GM23338 (cell line): Measurements from ENCODE around the gene FCN2. TPM values are rescaled to one million over a fixed set of nuclear protein-coding genes. Genes with fewer than 3 reads are reported as not detected.

ENCODE experiments used
- ATAC-seq: fragments of 200-7000 bp; cut with Tn5 transposase; 3 replicates; pipeline ENCODE4 v1.9.1; 2020
- DNase-seq: peaks from one replicate; pipeline ENCODE4 v3.0.0-alpha.2; 2015; ENCODE audit warnings: low spot score
- H2AFZ ChIP-seq: fragments of 200-600 bp; sonication (generic); 2 replicates; pipeline ENCODE4 v1.8.0; 2016; ENCODE audit warnings: antibody characterized with exemption, mild to moderate bottlenecking, moderate library complexity
- H3F3A ChIP-seq: fragments of 200-600 bp; sonication (generic); replicated peaks from 2 replicates; pipeline ENCODE4 v1.8.0; 2017; ENCODE audit warnings: antibody characterized with exemption, mixed run types, low read depth
- H3K27ac ChIP-seq: fragments of 200-600 bp; sonication (generic); 2 replicates; pipeline ENCODE4 v1.6.1; 2016; ENCODE audit warnings: low read depth
- H3K27me3 ChIP-seq: fragments of 200-600 bp; sonication (generic); 2 replicates; pipeline ENCODE4 v1.8.0; 2016; ENCODE audit warnings: mild to moderate bottlenecking, mixed run types, moderate library complexity; ENCODE audit not compliant: insufficient read depth
- H3K36me3 ChIP-seq: fragments of 200-600 bp; sonication (generic); 2 replicates; pipeline ENCODE4 v1.8.0; 2016; ENCODE audit warnings: mild to moderate bottlenecking; ENCODE audit not compliant: insufficient read depth
- H3K4me1 ChIP-seq: fragments of 200-600 bp; sonication (generic); 2 replicates; pipeline ENCODE4 v1.8.0; 2016; ENCODE audit warnings: mild to moderate bottlenecking, moderate library complexity; ENCODE audit not compliant: insufficient read depth
- H3K4me2 ChIP-seq: fragments of 200-600 bp; sonication (generic); 2 replicates; pipeline ENCODE4 v1.7.1; 2017; ENCODE audit warnings: mixed run types
- H3K4me3 ChIP-seq: fragments of 200-600 bp; sonication (generic); 2 replicates; pipeline ENCODE4 v1.6.1; 2016; ENCODE audit warnings: mixed run types
- H3K79me2 ChIP-seq: fragments of 200-600 bp; sonication (generic); replicated peaks from 2 replicates; pipeline ENCODE4 v1.8.0; 2017; ENCODE audit warnings: mild to moderate bottlenecking; ENCODE audit not compliant: insufficient read depth
- H3K9me2 ChIP-seq: fragments of 200-600 bp; sonication (generic); 2 replicates; pipeline ENCODE4 v1.8.0; 2017; ENCODE audit not compliant: insufficient read depth
- H4K20me1 ChIP-seq: fragments of 200-600 bp; sonication (generic); replicated peaks from 2 replicates; pipeline ENCODE4 v1.8.0; 2017; ENCODE audit warnings: mild to moderate bottlenecking; ENCODE audit not compliant: insufficient read depth
- H3K27ac Mint-ChIP-seq: 2 replicates; pipeline ENCODE4 v1.8.0; 2020; ENCODE audit warnings: inconsistent platforms, mild to moderate bottlenecking, moderate library complexity, mixed read lengths
- H3K27me3 Mint-ChIP-seq: 3 replicates; pipeline ENCODE4 v1.8.0; 2022; ENCODE audit warnings: low read depth, mild to moderate bottlenecking, moderate library complexity, mixed read lengths, inconsistent platforms; ENCODE audit not compliant: insufficient read depth, poor library complexity
- H3K36me3 Mint-ChIP-seq: 3 replicates; pipeline ENCODE4 v1.8.0; 2021; ENCODE audit warnings: low read depth, mild to moderate bottlenecking, inconsistent platforms, moderate library complexity, mixed read lengths
- H3K4me1 Mint-ChIP-seq: 3 replicates; pipeline ENCODE4 v1.8.0; 2020; ENCODE audit warnings: mild to moderate bottlenecking, inconsistent platforms, mixed read lengths
- H3K4me3 Mint-ChIP-seq: 3 replicates; pipeline ENCODE4 v1.8.0; 2021; ENCODE audit warnings: moderate library complexity, mild to moderate bottlenecking, inconsistent platforms, mixed read lengths
- H3K9me3 Mint-ChIP-seq: 3 replicates; pipeline ENCODE4 v1.8.0; 2020; ENCODE audit warnings: moderate library complexity, mild to moderate bottlenecking, inconsistent platforms, mixed read lengths
- CREB1 ChIP-seq: fragments of 250-450 bp; sonication (Bioruptor Pico); IDR thresholded peaks from 2 replicates; pipeline ENCODE4 v1.5.0; 2020; ENCODE audit warnings: low read depth, mild to moderate bottlenecking, moderate library complexity
- CTCF ChIP-seq, 2 experiments: fragments of 200-600 bp in 1 of 2; sonication (generic) in 1 of 2; conservative IDR thresholded peaks; 2 replicates each; pipeline versions ENCODE4 v1.5.1 to v1.6.1; 2016 to 2017; ENCODE audit warnings: antibody characterized with exemption in 2 of 2, low read depth in 2 of 2, mild to moderate bottlenecking in 2 of 2, moderate library complexity in 1 of 2
- EZH2 ChIP-seq: fragments of 200-600 bp; sonication (generic); IDR thresholded peaks from one replicate; pipeline ENCODE4 v1.8.0; 2017; ENCODE audit warnings: antibody characterized with exemption, mild to moderate bottlenecking, low read depth; ENCODE audit not compliant: unreplicated experiment
- JUNB ChIP-seq: IDR thresholded peaks from one replicate; pipeline ENCODE4 v1.6.1; 2016; ENCODE audit warnings: antibody characterized with exemption; ENCODE audit not compliant: unreplicated experiment
- REST ChIP-seq: IDR thresholded peaks from one replicate; pipeline ENCODE4 v1.6.1; 2018; ENCODE audit warnings: antibody characterized with exemption; ENCODE audit not compliant: unreplicated experiment
- polyA plus RNA-seq: library from polyadenylated mRNA; unstranded; fragments of >200 nt; fragmentation: Nextera tagmentation; extraction: Ambion mirVana; gene quantifications from 2 replicates; pipeline ENCODE4 v1.2.1, GENCODE V29; 2016
- total RNA-seq: library from RNA; depleted of rRNA; stranded (reverse); fragments of >200 nt; shearing (Covaris generic); gene quantifications from 2 replicates; pipeline ENCODE4 v1.2.3, GENCODE V29; 2014

Gene FCN2
- total and polyA plus RNA-seq, 2 experiments from 2014 or later = not detected

GRCh38 chr9:134836406-134836970 lies 44.1 kb upstream of the FCN2 start (continued):
- no peak for TF ChIP-seq REST

- Histone ChIP-seq H3K4me2 (no peak overlapping the region), H3K27ac (no peak overlapping the region), H3K4me3 (no peak overlapping the region), H3F3A (no peaks in the 10 kb centered on the region), H3K36me3 (no peaks in the 10 kb centered on the region), H2AFZ (no peak overlapping the region), H3K79me2 (no peaks in the 10 kb centered on the region), H4K20me1 (no peaks in the 10 kb centered on the region), H3K27me3 (no peaks in the 10 kb centered on the region), H3K9me2 (no peaks in the 10 kb centered on the region), H3K4me1 (no peaks in the 10 kb centered on the region)
- no peak overlapping the region for H3K27ac Mint-ChIP-seq
- no peaks in the 10 kb centered on the region for H3K36me3 Mint-ChIP-seq
- no peak for ATAC-seq
- H3K9me3 Mint-ChIP-seq = no peaks in the 10 kb centered on the region
- TF ChIP-seq EZH2 = no peak
- no peak for TF ChIP-seq CTCF (conservative IDR thresholded peaks at IDR 0.05; ENCODE audit: low read depth in 2 of 2)
- no peak for TF ChIP-seq CREB1 (CRISPR knock-in tag)
- no peak for TF ChIP-seq JUNB
- TF ChIP-seq REST = no peak
- no peak for DNase-seq
- H3K4me1 Mint-ChIP-seq = no peaks in the 10 kb centered on the region
- H3K27me3 Mint-ChIP-seq = peaks cover 9% of the 10 kb centered on the region
- no peak overlapping the region for H3K4me3 Mint-ChIP-seq
Observed at GRCh38 chr9:134837529-134837928, 43.1 kb upstream of the FCN2 start.
